ENCODE data around the gene ZNF253. TPM values are rescaled to one million over a fixed set of nuclear protein-coding genes. Genes with fewer than 3 reads are reported as not detected.
A peak's percentile ranks its signal among the peaks of the same experiment; 100 is the strongest.

Gene ZNF253
- total and polyA plus RNA-seq, 2 of the 8 experiments (the other 6 are each of a cell fraction or from before 2014, with no cell fraction given): 8.3 to 64.0 TPM

DNA sequence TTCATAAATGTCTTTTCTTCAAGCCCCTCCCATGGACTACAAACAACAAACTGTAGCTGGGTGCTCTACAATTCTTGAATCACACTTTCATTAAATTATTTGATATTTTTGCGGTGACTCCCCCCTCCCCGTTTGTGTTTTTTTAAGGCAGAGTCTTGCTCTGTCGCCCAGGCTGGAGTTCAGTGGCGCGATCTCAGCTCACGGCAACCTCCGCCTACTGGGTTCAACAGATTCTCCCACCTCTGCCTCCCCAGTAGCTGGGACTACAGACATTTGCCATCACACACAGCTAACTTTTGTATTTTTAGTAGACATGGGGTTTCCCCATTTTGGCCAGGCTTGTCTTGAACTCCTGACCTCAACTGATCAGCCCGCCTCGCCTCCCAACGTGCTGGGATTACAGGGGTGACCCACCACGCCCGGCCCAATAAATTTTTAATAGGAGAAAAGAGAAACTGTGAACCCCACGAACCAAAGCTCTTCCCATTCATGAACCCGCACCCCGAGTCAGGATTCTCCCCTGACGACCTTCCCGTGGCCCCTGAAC is 44.8 kb upstream of the ZNF253 start:
- Histone ChIP-seq H3K18ac (ENCODE audit: extremely low read depth, low read length) (no peak overlapping the region), H4K20me1 (replicated peaks in 1 of 2; ENCODE audit: control insufficient read depth in 1 of 2, insufficient read depth in 2 of 2, low read length in 2 of 2) (no peaks in the 10 kb centered on the region), H3K9me3 (ENCODE audit: insufficient read depth in 2 of 2, low read depth in 1 of 2, low read length in 1 of 2) (0 out of 4 replicates have a peak, but pooled peaks cover 0 to 3% of the 10 kb centered on the region in 2 experiments), H3K36me3 (ENCODE audit: control insufficient read depth in 2 of 4, insufficient read depth in 4 of 4, low read length in 3 of 4) (no peaks in the 10 kb centered on the region), H2AK5ac (ENCODE audit: low read depth, low read length) (no peak overlapping the region), H2AFZ (ENCODE audit: low read length) (no peak overlapping the region), H3K9ac (replicated peaks in 1 of 4; ENCODE audit: extremely low read depth in 1 of 4, low read depth in 3 of 4, low read length in 3 of 4) (peak overlapping the region in 3 of 4 experiments; percentile 86 to 94 (median 91); a peak in 6 of 7 replicates), H3K79me2 (ENCODE audit: control insufficient read depth in 1 of 2, insufficient read depth in 2 of 2, low read length in 2 of 2) (peaks cover 0 to 32% of the 10 kb centered on the region in 2 experiments; a peak in 2 of 4 replicates), H3K4ac (replicated peaks; ENCODE audit: insufficient read length, low read depth, low read length) (no peak overlapping the region), H3K4me2 (ENCODE audit: insufficient read depth in 1 of 2, low read depth in 2 of 2, low read length in 2 of 2) (peak overlapping the region; percentile 47 to 86), H4K5ac (ENCODE audit: insufficient read length, low read depth, low read length) (peak overlapping the region; percentile 96), H2BK120ac (replicated peaks; ENCODE audit: low read depth, low read length) (no peak overlapping the region), H2BK5ac (ENCODE audit: low read depth, low read length) (0 out of 2 replicates have a peak overlapping the region, but pooled peaks have one; percentile 98), H3K27ac (ENCODE audit: low read depth, low read length) (peak overlapping the region; percentile 94), H4K8ac (ENCODE audit: extremely low read depth, insufficient read depth, low read length) (peak overlapping the region; percentile 68; the same call in 1 of the 2 replicates), H3K27me3 (replicated peaks in 1 of 4; ENCODE audit: control insufficient read depth in 3 of 4, extremely low read depth in 1 of 4, insufficient read depth in 3 of 4, low read length in 3 of 4) (no peaks in the 10 kb centered on the region), H3K4me1 (replicated peaks in 1 of 4; ENCODE audit: control insufficient read depth in 3 of 4, insufficient read depth in 4 of 4, low read length in 3 of 4) (no peaks in the 10 kb centered on the region), H3K4me3 (ENCODE audit: extremely low read depth in 1 of 4, insufficient read depth in 2 of 4, low read depth in 3 of 4, low read length in 4 of 4) (peak overlapping the region; percentile 94 to 100 (median 99)), H3K79me1 (ENCODE audit: low read depth, low read length) (no peaks in the 10 kb centered on the region; the same call in 1 of the 2 replicates), H2BK20ac (ENCODE audit: low read length) (no peak overlapping the region), H2BK12ac (ENCODE audit: low read depth, low read length) (no peak overlapping the region), H4K91ac (replicated peaks; ENCODE audit: insufficient read length, low read length) (no peak overlapping the region), H3K23me2 (ENCODE audit: low read depth, low read length) (no peaks in the 10 kb centered on the region), H3K23ac (ENCODE audit: insufficient read length) (no peak overlapping the region), H2BK15ac (ENCODE audit: low read length) (no peak overlapping the region), H3K14ac (ENCODE audit: insufficient read length) (no peak overlapping the region), H3K56ac (replicated peaks; ENCODE audit: insufficient read length, low read depth, low read length) (no peak overlapping the region)
- POLR2A ChIA-PET (ENCODE audit: partially characterized antibody): interaction anchor here (1.0 to 3.3 kb wide), 15 partner anchors 8 to 158 kb away, joined by 3 to 31 read pairs (median 5); partner anchors contain the start of genes ATP13A1, ZNF101, ZNF253 and ZNF93
- FAIRE-seq (no peak), DNase-seq (ENCODE audit: low read depth in 1 of 2, low spot score in 2 of 2) (no peak)
- 20% methylated on average over 15 of the region's 17 CpGs; no CpG with 5 or more reads in 1 of the 2 experiments for WGBS, 2 experiments (ENCODE audit: extremely low coverage in 1 of 2, insufficient coverage in 1 of 2, insufficient read length in 1 of 2, insufficient replicate concordance in 2 of 2, low coverage in 1 of 2, low lambda C conversion rate in 2 of 2, missing lambda C conversion rate in 1 of 2)
- CTCF ChIA-PET (ENCODE audit: partially characterized antibody): interaction anchor here (0.6 to 1.6 kb wide), 6 partner anchors 8 to 792 kb away, joined by 3 to 8 read pairs (median 3); no protein-coding TSS in a partner anchor
- no peak for TF ChIP-seq TCF12 (IDR thresholded peaks at IDR 0.05; ENCODE audit: low read depth, low read length)
- no peak for TF ChIP-seq RBBP5 (IDR thresholded peaks at IDR 0.05; ENCODE audit: borderline replicate concordance, low read depth, low read length)
- TF ChIP-seq CEBPB (IDR thresholded peaks at IDR 0.05; ENCODE audit: low read depth, low read length): no peak
- TF ChIP-seq SAP30 (IDR thresholded peaks at IDR 0.05; ENCODE audit: insufficient read depth, insufficient replicate concordance, low read length): no peak
- TF ChIP-seq POLR2AphosphoS5 (IDR thresholded peaks at IDR 0.05; ENCODE audit: low read depth, low read length): no peak
- no peak for TF ChIP-seq SIRT6 (IDR thresholded peaks at IDR 0.05; ENCODE audit: low read length)
- TF ChIP-seq JUN (IDR thresholded peaks at IDR 0.05; ENCODE audit: low read depth, low read length): no peak
- no peak for TF ChIP-seq CBX5 (IDR thresholded peaks at IDR 0.05; ENCODE audit: low read depth, low read length)
- no peak for TF ChIP-seq KDM1A (IDR thresholded peaks at IDR 0.05; ENCODE audit: borderline replicate concordance, low read length)
- TF ChIP-seq USF2 (IDR thresholded peaks at IDR 0.05; ENCODE audit: low read length): no peak
- TF ChIP-seq CTBP2 (IDR thresholded peaks at IDR 0.05; ENCODE audit: borderline replicate concordance, insufficient read depth, insufficient read length, low read length): no peak
- TF ChIP-seq CHD1 (IDR thresholded peaks at IDR 0.05; ENCODE audit: low read depth, low read length): no peak

Data from H1 (cell line).